ENCODE measurements around the gene SMIM21. TPM values are rescaled to one million over a fixed set of nuclear protein-coding genes. Genes with fewer than 3 reads are reported as not detected.

The SMIM21 gene
- polyA plus RNA-seq, 1 donor (not counting 4 experiments of a cell fraction or from before 2014, with no cell fraction given), result not detected

- H3K27me3 ChIP-seq (ENCODE audit: control insufficient read depth, extremely low read depth, insufficient read depth, low read length), result no peaks in the 10 kb centered on the region
- H3K36me3 ChIP-seq (ENCODE audit: control insufficient read depth in 2 of 2, extremely low read depth in 1 of 2, insufficient read depth in 2 of 2, low read length in 2 of 2), result no peaks in the 10 kb centered on the region
- peak overlapping the region; percentile 56 for H3K4me2 ChIP-seq (ENCODE audit: control insufficient read depth, extremely low read depth, insufficient read depth, low read depth, low read length)
- no peak overlapping the region for H3K27ac ChIP-seq (ENCODE audit: control insufficient read depth, insufficient read depth, low read length)
- no peaks in the 10 kb centered on the region for H3K9me1 ChIP-seq (ENCODE audit: control insufficient read depth, extremely low read depth, insufficient read depth, low read length)
- H3K9ac ChIP-seq (ENCODE audit: control insufficient read depth, extremely low read depth, insufficient read depth, low read length), result no peak overlapping the region
- dilution Hi-C loops (cut with MboI; ENCODE audit: extremely low pct_ligation_motif_present, low sequenced_read_pairs), result no loop called here
- H4K20me1 ChIP-seq (ENCODE audit: control insufficient read depth, extremely low read depth, insufficient read depth, low read length), result no peaks in the 10 kb centered on the region
- no peaks in the 10 kb centered on the region for H3K9me3 ChIP-seq (ENCODE audit: control insufficient read depth, low read depth, low read length)
- no peak overlapping the region for H2AFZ ChIP-seq (ENCODE audit: control insufficient read depth, low read length)
- no peak for DNase-seq (ENCODE audit: low read depth, low spot score)
- peaks cover 7% of the 10 kb centered on the region for H3K4me1 ChIP-seq (ENCODE audit: control insufficient read depth, extremely low read depth, insufficient read depth, low read length)
- H3K79me2 ChIP-seq (ENCODE audit: control insufficient read depth, insufficient read depth, low read length), result no peaks in the 10 kb centered on the region
- no peak overlapping the region for H3K4me3 ChIP-seq (ENCODE audit: control insufficient read depth in 2 of 3, extremely low read depth in 1 of 3, insufficient read depth in 2 of 3, low read depth in 1 of 3, low read length in 3 of 3)
- TF ChIP-seq EZH2 (IDR thresholded peaks at IDR 0.05; ENCODE audit: low read length) (no peak), CTCF (optimal IDR thresholded peaks at IDR 0.05 in 1 of 3, IDR thresholded peaks at IDR 0.05 in 1 of 3, conservative IDR thresholded peaks at IDR 0.05 in 1 of 3; ENCODE audit: extremely low read depth in 1 of 3, insufficient read depth in 2 of 3, low read length in 3 of 3) (no peak)
- FAIRE-seq, result no peak
Measured at GRCh38 chr18:75467281-75467795, 39.8 kb upstream of the SMIM21 start.

- Histone ChIP-seq H3K36me3 (ENCODE audit: control insufficient read depth in 2 of 2, extremely low read depth in 1 of 2, insufficient read depth in 2 of 2, low read length in 2 of 2) (no peaks in the 10 kb centered on the region), H3K4me1 (ENCODE audit: control insufficient read depth, extremely low read depth, insufficient read depth, low read length) (peaks cover 7% of the 10 kb centered on the region), H3K9me3 (ENCODE audit: control insufficient read depth, low read depth, low read length) (no peaks in the 10 kb centered on the region), H3K4me2 (ENCODE audit: control insufficient read depth, extremely low read depth, insufficient read depth, low read depth, low read length) (no peak overlapping the region), H3K9me1 (ENCODE audit: control insufficient read depth, extremely low read depth, insufficient read depth, low read length) (no peaks in the 10 kb centered on the region), H3K9ac (ENCODE audit: control insufficient read depth, extremely low read depth, insufficient read depth, low read length) (no peak overlapping the region), H4K20me1 (ENCODE audit: control insufficient read depth, extremely low read depth, insufficient read depth, low read length) (no peaks in the 10 kb centered on the region), H2AFZ (ENCODE audit: control insufficient read depth, low read length) (no peak overlapping the region), H3K4me3 (ENCODE audit: control insufficient read depth in 2 of 3, extremely low read depth in 1 of 3, insufficient read depth in 2 of 3, low read depth in 1 of 3, low read length in 3 of 3) (no peak overlapping the region), H3K27ac (ENCODE audit: control insufficient read depth, insufficient read depth, low read length) (no peak overlapping the region), H3K79me2 (ENCODE audit: control insufficient read depth, insufficient read depth, low read length) (no peaks in the 10 kb centered on the region), H3K27me3 (ENCODE audit: control insufficient read depth, extremely low read depth, insufficient read depth, low read length) (no peaks in the 10 kb centered on the region)
- no peak for TF ChIP-seq EZH2 (IDR thresholded peaks at IDR 0.05; ENCODE audit: low read length)
- TF ChIP-seq CTCF (optimal IDR thresholded peaks at IDR 0.05 in 1 of 3, IDR thresholded peaks at IDR 0.05 in 1 of 3, conservative IDR thresholded peaks at IDR 0.05 in 1 of 3; ENCODE audit: extremely low read depth in 1 of 3, insufficient read depth in 2 of 3, low read length in 3 of 3), result no peak
- FAIRE-seq (no peak), DNase-seq (ENCODE audit: low read depth, low spot score) (no peak)
- dilution Hi-C loops (cut with MboI; ENCODE audit: extremely low pct_ligation_motif_present, low sequenced_read_pairs), result no loop called here
Measured at GRCh38 chr18:75464356-75464755, 36.9 kb upstream of the SMIM21 start.
